Measurements from ENCODE around the gene BRD3.

GRCh38 chr9:134044944-134045343, 22.9 kb downstream of the BRD3 start:
- TF ChIP-seq POLR2A (IDR thresholded peaks at IDR 0.05) = no peak
- TF ChIP-seq CTCF (IDR thresholded peaks at IDR 0.05) = no peak

Data from heart left ventricle (tissue), 13 donors.